Adrenal gland (tissue), 12 donors: ENCODE data around the gene TRAT1. TPM values are rescaled to one million over a fixed set of nuclear protein-coding genes. Genes with fewer than 3 reads are reported as not detected.

Experiments
- DNase-seq, 7 donors: peaks; one replicate each; pipeline ENCODE4 v3.0.0-alpha.2; 2019 to 2020
- H3K27ac ChIP-seq, 5 donors: fragments of 200-600 bp; sonication (generic) in 4 of 5; 1 replicate in 3 of 5; 2 replicates in 2 of 5; pipeline versions ENCODE4 v1.5.1 to v1.8.0; 2016 to 2020; ENCODE audit warnings: mild to moderate bottlenecking in 1 of 5
- H3K27me3 ChIP-seq: fragments of 200-600 bp; 2 replicates; pipeline ENCODE4 v1.8.0; 2021
- H3K36me3 ChIP-seq, 2 donors: fragments of 200-600 bp; replicated peaks in 1 of 2; 1 replicate in 1 of 2; 2 replicates in 1 of 2; pipeline versions ENCODE4 v1.5.1 to v1.8.0; 2018 to 2022
- H3K4me1 ChIP-seq, 2 donors: fragments of 200-600 bp; replicated peaks in 1 of 2; 1 replicate in 1 of 2; 2 replicates in 1 of 2; pipeline versions ENCODE4 v1.5.1 to v1.8.0; 2018 to 2021
- H3K4me3 ChIP-seq, 4 donors: fragments of 200-600 bp; sonication (generic) in 3 of 4; one replicate each; pipeline ENCODE4 v1.5.1; 2016 to 2018
- H3K9me3 ChIP-seq, 3 donors: fragments of 200-600 bp; sonication (generic) in 1 of 3; replicated peaks in 1 of 3; 1 replicate in 2 of 3; 2 replicates in 1 of 3; pipeline versions ENCODE4 v1.5.1 to v1.8.0; 2016 to 2021
- POLR2A ChIP-seq, 2 donors: fragments of 450-650 bp; IDR thresholded peaks; one replicate each; pipeline ENCODE4 v1.6.1; 2017; ENCODE audit warnings: antibody characterized with exemption in 2 of 2, mild to moderate bottlenecking in 2 of 2, moderate library complexity in 1 of 2
- WGBS, 4 donors: extraction: QIAGEN DNeasy Blood & Tissue Kit in 2 of 4; methylation state at CpG; one replicate each; pipeline versions ENCODE4 v1.1.5 to v1.1.7; 2013 to 2017; 5-methylcytosine and 5-hydroxymethylcytosine counted together
- intact Hi-C, 2 donors: fragments of 100-400 bp; cut with DNase I; formaldehyde crosslinking; loops; one replicate each; pipeline versions ENCODE4 v1.14.1 to v1.15.0; 2022 to 2023
- polyA plus RNA-seq, 3 donors: library from polyadenylated mRNA; stranded (reverse); fragments of 200-250 nt in 2 of 3; fragments of 350-450 nt in 1 of 3; fragmentation: Illumina TruSeq in 1 of 3; extraction: RNeasy Lipid Tissue Mini Kit (QIAGEN cat#74804) in 1 of 3; gene quantifications; one replicate each; pipeline ENCODE4 v1.2.3, GENCODE V29; 2013 to 2014
- total RNA-seq, 9 donors: library from RNA; depleted of rRNA in 4 of 9; stranded (reverse); fragments of >200 nt in 4 of 9; fragments of 120-200 nt in 1 of 9; fragmentation: NEBNext Ultra II Directional in 1 of 9; extraction: Animal tissue kit (Norgen Biotek cat#: 25700) in 1 of 9; gene quantifications; one replicate each; pipeline versions ENCODE4 v1.1.0 to v1.2.4, GENCODE V29; 2013 to 2023
- TF ChIP-seq, protein P1 (sequence below), 6 experiments: fragments of 450-650 bp in 4 of 6; fragments of 200-600 bp in 2 of 6; sonication (generic) in 1 of 6; IDR thresholded peaks; 1 replicate in 5 of 6; 2 replicates in 1 of 6; pipeline versions ENCODE4 v1.5.1 to v1.8.0; 2016 to 2021; ENCODE audit warnings: antibody characterized with exemption in 6 of 6, mild to moderate bottlenecking in 2 of 6, moderate library complexity in 1 of 6
- donor health status: healthy with polysubstance abuse.
- donor health status: Bipolar disorder and iron deficiency.
- donor health status: DM: yes; HTN: yes; CAD: no.
- donor health status: DM: no; HTN: no; CAD: no.
- donor health status: DM: no; HTN: no; CAD: no.
- donor health status: DM: yes; HTN: yes; CAD: no.

TRAT1 gene
- total and polyA plus RNA-seq, 12 donors = 0.03 to 0.60 (median 0.23) TPM; not detected in 2

DNA sequence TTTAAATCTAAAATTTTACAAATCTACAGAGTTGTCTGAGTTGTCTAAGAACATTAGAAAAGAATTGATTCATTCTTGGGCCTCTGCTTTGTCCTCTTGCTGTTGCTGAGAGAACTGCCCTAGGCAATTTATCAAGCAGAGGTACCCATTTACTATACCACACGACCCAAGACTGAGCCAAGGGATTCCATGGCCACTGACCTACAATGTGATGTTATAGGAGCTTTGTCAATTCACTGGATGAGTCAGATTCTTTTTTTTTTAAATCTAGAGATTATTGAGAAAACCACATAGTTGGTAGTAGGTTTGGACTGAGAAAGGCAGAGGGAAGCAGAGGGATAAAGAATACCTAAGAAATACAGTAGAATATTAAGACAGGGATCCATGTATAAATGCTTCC, 55.3 kb downstream of the TRAT1 start:
- DNase-seq = no peak
- intact Hi-C loops = no loop called here
- Histone ChIP-seq H3K9me3 (no peaks in the 10 kb centered on the region), H3K36me3 (no peaks in the 10 kb centered on the region), H3K27me3 (no peaks in the 10 kb centered on the region), H3K4me3 (no peak overlapping the region), H3K27ac (no peak overlapping the region), H3K4me1 (no peaks in the 10 kb centered on the region)
- no peak for TF ChIP-seq POLR2A (IDR thresholded peaks at IDR 0.05)
- TF ChIP-seq, protein P1, sequence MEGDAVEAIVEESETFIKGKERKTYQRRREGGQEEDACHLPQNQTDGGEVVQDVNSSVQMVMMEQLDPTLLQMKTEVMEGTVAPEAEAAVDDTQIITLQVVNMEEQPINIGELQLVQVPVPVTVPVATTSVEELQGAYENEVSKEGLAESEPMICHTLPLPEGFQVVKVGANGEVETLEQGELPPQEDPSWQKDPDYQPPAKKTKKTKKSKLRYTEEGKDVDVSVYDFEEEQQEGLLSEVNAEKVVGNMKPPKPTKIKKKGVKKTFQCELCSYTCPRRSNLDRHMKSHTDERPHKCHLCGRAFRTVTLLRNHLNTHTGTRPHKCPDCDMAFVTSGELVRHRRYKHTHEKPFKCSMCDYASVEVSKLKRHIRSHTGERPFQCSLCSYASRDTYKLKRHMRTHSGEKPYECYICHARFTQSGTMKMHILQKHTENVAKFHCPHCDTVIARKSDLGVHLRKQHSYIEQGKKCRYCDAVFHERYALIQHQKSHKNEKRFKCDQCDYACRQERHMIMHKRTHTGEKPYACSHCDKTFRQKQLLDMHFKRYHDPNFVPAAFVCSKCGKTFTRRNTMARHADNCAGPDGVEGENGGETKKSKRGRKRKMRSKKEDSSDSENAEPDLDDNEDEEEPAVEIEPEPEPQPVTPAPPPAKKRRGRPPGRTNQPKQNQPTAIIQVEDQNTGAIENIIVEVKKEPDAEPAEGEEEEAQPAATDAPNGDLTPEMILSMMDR (IDR thresholded peaks at IDR 0.05) = no peak
- WGBS, 4 donors = 18 to 41% (median 39%) methylated on average over 1 of the region's 1 CpG

DNA sequence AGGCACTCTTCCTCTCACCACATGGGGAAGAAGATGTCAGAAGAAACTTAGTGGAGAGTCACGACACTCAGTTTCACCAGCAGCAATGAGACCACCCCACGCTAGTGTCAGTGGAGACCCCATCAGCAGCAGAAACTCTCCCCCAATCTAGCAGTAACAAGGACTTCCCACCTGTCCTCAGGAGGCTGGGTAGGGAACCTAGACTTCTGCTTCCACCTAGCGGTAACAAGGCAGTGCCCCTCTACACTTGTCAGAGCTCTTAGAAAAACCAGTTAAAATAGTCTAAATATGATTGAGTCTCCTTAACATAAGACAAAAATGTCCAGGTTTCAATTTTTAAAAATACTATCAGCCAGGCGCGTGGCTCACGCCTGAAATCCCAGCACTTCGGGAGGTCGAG, 57.3 kb downstream of the TRAT1 start:
- TF ChIP-seq, protein P1 (IDR thresholded peaks at IDR 0.05) = no peak
- TF ChIP-seq POLR2A (IDR thresholded peaks at IDR 0.05) = no peak
- WGBS, 4 donors = 83 to 93% (median 88%) methylated on average over 6 to 8 of the region's 8 CpGs
- no peaks in the 10 kb centered on the region for H3K27me3 ChIP-seq

DNA sequence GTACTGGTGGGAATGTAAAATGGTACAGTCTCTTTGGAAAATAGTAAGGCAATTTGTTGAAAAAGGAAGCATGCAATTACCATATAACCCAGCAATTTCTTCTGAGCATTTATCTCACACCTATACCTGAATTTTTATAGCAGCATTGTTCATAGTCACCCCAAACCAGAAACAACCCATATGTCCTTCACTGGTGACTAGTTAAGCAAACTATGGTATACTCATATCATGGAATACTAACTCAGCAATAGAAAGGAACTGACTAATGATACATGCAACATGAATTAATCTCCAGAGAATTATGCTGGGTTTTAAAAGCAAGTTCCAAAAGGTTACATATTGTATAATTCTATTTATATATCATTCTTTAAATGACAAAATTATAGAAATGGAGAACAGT, 60.2 kb downstream of the TRAT1 start:
- Histone ChIP-seq H3K4me3 (no peak overlapping the region), H3K9me3 (no peaks in the 10 kb centered on the region), H3K4me1 (no peaks in the 10 kb centered on the region), H3K27ac (no peak overlapping the region), H3K27me3 (no peaks in the 10 kb centered on the region), H3K36me3 (no peaks in the 10 kb centered on the region)
- intact Hi-C loops = no loop called here
- DNase-seq = no peak
- TF ChIP-seq, protein P1 (IDR thresholded peaks at IDR 0.05) = no peak
- no peak for TF ChIP-seq POLR2A (IDR thresholded peaks at IDR 0.05)

More for the DNA sequence above, 57.3 kb downstream of the TRAT1 start:
- no peak for DNase-seq
- no peaks in the 10 kb centered on the region for H3K9me3 ChIP-seq
- H3K4me1 ChIP-seq = no peaks in the 10 kb centered on the region
- intact Hi-C loops = no loop called here
- no peak overlapping the region for H3K27ac ChIP-seq
- no peak overlapping the region for H3K4me3 ChIP-seq
- no peaks in the 10 kb centered on the region for H3K36me3 ChIP-seq

DNA sequence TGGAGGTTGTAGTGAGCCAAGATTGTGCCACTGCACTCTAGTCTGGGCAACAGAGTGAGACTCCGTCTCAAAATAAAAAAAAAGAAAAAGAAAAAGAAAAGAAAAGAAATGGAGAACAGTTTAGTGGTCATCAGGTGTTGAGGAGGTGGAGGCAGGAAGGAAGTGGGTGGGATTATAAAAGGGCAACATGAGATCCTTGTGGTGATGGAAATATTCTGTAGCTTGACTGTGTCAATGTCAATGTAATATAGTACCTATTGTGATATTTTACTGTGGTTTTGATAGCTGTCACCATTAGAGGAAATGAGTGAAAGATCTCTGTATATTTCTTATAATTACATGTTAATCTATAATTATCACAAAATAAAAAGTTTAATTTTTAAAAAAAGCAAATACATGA, 60.8 kb downstream of the TRAT1 start:
- H3K4me1 ChIP-seq = no peaks in the 10 kb centered on the region

More for the DNA sequence above, 60.8 kb downstream of the TRAT1 start:
- no peak for DNase-seq
- intact Hi-C loops = no loop called here
- no peaks in the 10 kb centered on the region for H3K9me3 ChIP-seq
- no peak overlapping the region for H3K27ac ChIP-seq
- WGBS, 4 donors = 0 to 50% (median 21%) methylated on average over 1 of the region's 1 CpG
- TF ChIP-seq, protein P1 (IDR thresholded peaks at IDR 0.05) = no peak
- TF ChIP-seq POLR2A (IDR thresholded peaks at IDR 0.05) = no peak
- no peaks in the 10 kb centered on the region for H3K36me3 ChIP-seq
- H3K27me3 ChIP-seq = no peaks in the 10 kb centered on the region
- H3K4me3 ChIP-seq = no peak overlapping the region
